Activated CD8-positive, alpha-beta memory T cell treated with anti-CD3 and anti-CD28 coated beads, Interleukin-2, amount 10 ng/mL, durations not matched to agents 7 days and 5 days (primary cell): ENCODE results near the gene SLC35D1. TPM values are rescaled to one million over a fixed set of nuclear protein-coding genes. Genes with fewer than 3 reads are reported as not detected.
"Not testable (repeated sequence)": the region's sequence is repeated elsewhere in the genome, so short reads cannot be mapped to it uniquely, and the experiment has no call there.

Experiments used
- ATAC-seq: fragments of 150-1000 bp; cut with Tn5 transposase; one replicate; pipeline ENCODE4 v1.10.0; 2021; ENCODE audit warnings: moderate library complexity
- CTCF ChIA-PET: fragments of 350-600 bp; sonication (Branson Sonifier 250); formaldehyde crosslinking; loops from one replicate; lab custom pipeline; 2021; ENCODE audit warnings: antibody characterized with exemption; lab: Charles Lee
- DNase-seq: peaks from one replicate; pipeline ENCODE4 v3.0.0-alpha.2; 2020
- H3K27ac Mint-ChIP-seq: one replicate; pipeline ENCODE4 v1.8.0; 2021; ENCODE audit warnings: mild to moderate bottlenecking, mixed read lengths
- H3K27me3 Mint-ChIP-seq: one replicate; pipeline ENCODE4 v1.8.0; 2021; ENCODE audit warnings: mixed read lengths
- H3K36me3 Mint-ChIP-seq: one replicate; pipeline ENCODE4 v1.8.0; 2021; ENCODE audit warnings: mild to moderate bottlenecking, mixed read lengths
- H3K4me1 Mint-ChIP-seq: one replicate; pipeline ENCODE4 v1.8.0; 2021; ENCODE audit warnings: mixed read lengths
- H3K4me3 Mint-ChIP-seq: one replicate; pipeline ENCODE4 v1.8.0; 2021; ENCODE audit warnings: mild to moderate bottlenecking, moderate library complexity, mixed read lengths
- H3K9me3 Mint-ChIP-seq: one replicate; pipeline ENCODE4 v1.8.0; 2022; ENCODE audit warnings: low read depth, mixed read lengths
- total RNA-seq, 2 experiments: library from RNA; stranded (reverse); gene quantifications; one replicate each; pipeline ENCODE4 v1.2.3, GENCODE V29; 2021

The SLC35D1 gene
- total RNA-seq, 2 experiments from 2014 or later, result 9.1 to 15.2 TPM

DNA sequence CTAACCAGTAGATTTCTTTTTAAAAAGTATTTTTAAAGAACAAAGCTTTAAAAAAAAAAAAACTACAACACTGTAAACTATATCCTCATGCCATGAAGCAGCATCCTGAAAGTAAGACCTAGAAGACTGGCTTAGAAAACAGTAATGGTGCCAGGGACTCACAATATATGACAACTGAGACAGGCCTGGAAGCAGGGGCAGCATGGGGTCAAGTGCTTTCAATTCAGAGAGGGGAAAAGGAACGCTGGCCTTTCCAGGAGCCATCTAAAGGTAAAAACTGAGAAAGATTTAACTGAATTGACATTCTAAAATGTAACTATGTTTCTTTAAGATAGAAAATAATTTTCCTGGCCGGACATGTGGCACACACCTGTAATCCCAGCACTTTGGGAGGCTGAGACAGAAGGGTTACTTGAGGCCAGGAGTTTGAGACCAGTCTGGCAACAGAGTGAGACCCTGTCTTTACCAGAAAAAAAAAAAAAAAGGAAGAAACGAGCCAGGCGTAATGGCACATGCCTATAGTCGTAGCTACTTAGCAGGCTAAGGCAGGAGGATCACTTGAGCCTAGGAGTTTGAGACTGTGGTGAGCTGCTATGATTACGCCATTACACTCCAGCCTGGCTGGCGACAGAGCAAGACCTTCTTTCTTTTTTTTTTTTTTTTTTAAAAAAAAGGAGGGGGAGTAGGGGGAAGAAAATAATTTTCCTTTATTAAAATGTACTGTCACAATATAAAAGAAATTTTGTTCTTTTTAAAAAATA, 54.1 kb downstream of the SLC35D1 start:
- H3K27me3 Mint-ChIP-seq, result no peaks in the 10 kb centered on the region
- H3K36me3 Mint-ChIP-seq, result peaks cover 23% of the 10 kb centered on the region
- H3K27ac Mint-ChIP-seq, result no peak overlapping the region

DNA sequence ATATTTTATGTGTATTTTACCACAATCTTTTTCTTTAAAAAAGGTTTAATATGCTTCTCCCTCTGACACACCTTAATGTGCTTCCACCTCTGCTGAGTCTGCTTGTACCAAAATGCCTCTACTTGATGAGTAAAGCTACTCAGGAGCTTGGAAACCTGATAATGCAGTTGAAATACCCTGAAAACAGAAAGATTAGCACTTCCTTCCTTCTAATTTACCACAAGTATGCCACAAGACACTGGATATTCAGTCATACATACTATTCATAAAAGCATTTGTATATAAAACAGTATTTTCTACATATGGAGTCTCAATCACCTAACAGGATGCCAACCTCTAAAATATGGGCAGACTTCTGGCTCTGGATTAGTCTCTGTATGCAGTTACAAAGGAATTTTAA, 55.0 kb downstream of the SLC35D1 start:
- CTCF ChIA-PET, result interaction anchor here (1.4 to 2.3 kb wide), 2 partner anchors 150 to 214 kb away, joined by 8 read pairs; no protein-coding TSS in a partner anchor
- Mint-ChIP-seq H3K27ac (no peak overlapping the region), H3K4me3 (no peak overlapping the region), H3K27me3 (no peaks in the 10 kb centered on the region), H3K9me3 (no peaks in the 10 kb centered on the region), H3K36me3 (peaks cover 20% of the 10 kb centered on the region), H3K4me1 (peaks cover 14% of the 10 kb centered on the region)
- DNase-seq (no peak), ATAC-seq (no peak)

More for the DNA sequence above, 54.1 kb downstream of the SLC35D1 start:
- ATAC-seq (no peak), DNase-seq (no peak)
- Mint-ChIP-seq H3K4me1 (peaks cover 14% of the 10 kb centered on the region), H3K4me3 (no peak overlapping the region), H3K9me3 (no peaks in the 10 kb centered on the region)
- CTCF ChIA-PET, result interaction anchor here (0.7 to 2.3 kb wide), 4 partner anchors 149 to 332 kb away, joined by 4 to 8 read pairs (median 7); no protein-coding TSS in a partner anchor

DNA sequence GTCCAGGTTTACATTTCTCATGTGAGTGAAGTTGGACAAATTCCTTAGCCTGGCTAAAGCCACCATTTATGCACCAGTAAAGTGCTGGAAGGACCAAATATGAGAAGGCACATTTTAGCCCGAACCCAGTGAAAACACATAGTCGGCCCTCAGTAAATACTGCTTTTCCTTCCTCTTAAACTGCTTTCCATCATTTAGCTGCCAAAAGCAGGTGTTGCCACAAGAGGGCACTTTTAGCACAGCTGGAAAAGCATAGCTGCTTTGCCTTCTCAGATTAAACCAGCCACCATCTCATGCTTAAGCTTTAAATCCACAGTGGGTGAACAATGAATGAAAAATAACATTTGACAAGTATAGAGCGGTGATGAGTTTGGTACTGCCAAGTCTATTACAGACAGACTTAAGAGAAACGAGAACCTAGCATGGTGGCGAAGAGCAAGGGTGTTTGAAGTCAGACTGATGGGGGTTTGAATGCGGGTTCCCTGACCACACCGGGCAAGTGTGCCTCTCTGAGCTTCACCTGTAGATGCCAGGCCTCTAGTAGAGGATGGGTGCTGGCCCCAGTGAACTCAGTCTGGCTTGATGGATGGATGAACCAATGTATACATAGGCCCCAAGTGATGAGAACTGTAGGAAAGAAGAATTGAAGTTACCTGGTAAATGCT, 57.8 kb downstream of the SLC35D1 start:
- Mint-ChIP-seq H3K9me3 (no peaks in the 10 kb centered on the region), H3K36me3 (peaks cover 11% of the 10 kb centered on the region), H3K27me3 (no peaks in the 10 kb centered on the region), H3K27ac (no peak overlapping the region), H3K4me1 (peaks cover 14% of the 10 kb centered on the region), H3K4me3 (no peak overlapping the region)
- DNase-seq (peak; percentile 76), ATAC-seq (peak; percentile 71)
- CTCF ChIA-PET, result interaction anchor here (0.6 to 5.6 kb wide), 19 partner anchors 8 to 765 kb away, joined by 3 to 56 read pairs (median 5); partner anchors contain the start of gene SLC35D1

DNA sequence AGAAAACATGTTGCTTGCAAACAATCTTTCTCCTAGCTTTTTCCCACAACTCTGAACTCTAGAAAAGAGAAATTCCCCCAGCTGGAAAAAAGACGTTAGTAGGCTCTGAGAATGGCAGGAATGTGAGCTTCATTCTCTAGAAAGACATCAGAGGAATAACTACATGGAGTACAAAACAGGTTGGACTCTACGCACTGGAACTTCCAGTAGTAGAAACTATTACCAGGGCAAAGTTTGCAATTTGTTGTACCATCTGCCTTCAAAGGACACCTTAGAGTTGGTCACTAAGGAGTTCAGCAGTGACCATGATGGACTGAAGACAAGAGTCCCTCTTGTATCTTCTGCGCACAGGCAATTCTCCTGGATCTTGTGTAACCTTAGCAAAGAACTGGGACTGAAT, 60.9 kb downstream of the SLC35D1 start:
- Mint-ChIP-seq H3K27ac (no peak overlapping the region), H3K9me3 (no peaks in the 10 kb centered on the region), H3K27me3 (no peaks in the 10 kb centered on the region), H3K4me3 (no peak overlapping the region), H3K36me3 (peaks cover 20% of the 10 kb centered on the region), H3K4me1 (peaks cover 6% of the 10 kb centered on the region)
- DNase-seq (no peak), ATAC-seq (no peak)
- CTCF ChIA-PET, result interaction anchor here (0.7 to 5.6 kb wide), 4 partner anchors 61 to 221 kb away, joined by 3 to 46 read pairs (median 4); partner anchors contain the start of gene SLC35D1

DNA sequence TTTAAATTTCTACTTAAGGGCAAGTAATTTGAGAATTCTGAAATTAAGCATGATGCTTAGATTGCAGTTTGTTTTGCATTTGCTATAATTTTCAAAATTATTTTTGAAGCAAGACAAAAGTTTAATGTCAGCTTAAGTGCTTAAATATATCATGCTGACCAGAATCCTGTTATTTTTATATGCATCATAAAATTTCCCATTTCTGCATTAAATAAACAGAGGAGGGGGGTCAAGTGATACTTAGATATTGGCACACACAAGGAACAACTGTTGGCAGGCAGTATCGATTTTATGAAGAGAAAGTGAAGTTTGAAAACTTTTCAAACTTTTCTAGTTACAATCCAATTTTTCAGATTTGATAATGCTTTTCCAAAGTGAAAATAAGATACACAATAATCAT, 68.1 kb downstream of the SLC35D1 start:
- Mint-ChIP-seq H3K4me1 (peaks cover 21% of the 10 kb centered on the region), H3K4me3 (no peak overlapping the region), H3K36me3 (peaks cover 61% of the 10 kb centered on the region), H3K9me3 (no peaks in the 10 kb centered on the region), H3K27me3 (no peaks in the 10 kb centered on the region), H3K27ac (no peak overlapping the region)
- CTCF ChIA-PET, result interaction anchor here (1.6 kb wide), 1 partner anchor 10 kb away, joined by 6 read pairs; no protein-coding TSS in a partner anchor
- no peak for ATAC-seq
- DNase-seq, result no peak

DNA sequence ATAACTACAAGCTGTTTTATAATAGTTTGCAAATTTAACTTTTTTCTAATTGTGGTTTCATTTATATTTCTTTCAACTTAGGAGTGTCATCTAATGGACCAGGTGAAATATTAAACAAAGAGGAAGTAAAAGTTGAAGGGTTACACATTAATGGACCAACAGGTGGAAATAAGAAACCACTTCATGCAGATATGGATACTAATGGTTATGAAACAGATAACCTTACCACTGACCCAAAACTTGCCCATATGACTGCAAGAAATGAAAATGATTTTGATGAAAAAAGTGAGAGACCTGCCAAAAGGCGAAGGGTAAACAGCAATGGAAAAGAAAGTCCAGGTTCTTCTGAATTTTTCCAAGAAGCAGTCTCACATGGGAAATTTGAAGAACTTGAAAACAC, 69.5 kb downstream of the SLC35D1 start:
- Mint-ChIP-seq H3K36me3 (peaks cover 58% of the 10 kb centered on the region), H3K27ac (no peak overlapping the region), H3K27me3 (no peaks in the 10 kb centered on the region), H3K9me3 (no peaks in the 10 kb centered on the region), H3K4me3 (no peak overlapping the region), H3K4me1 (peaks cover 25% of the 10 kb centered on the region)
- no peak for DNase-seq
- no peak for ATAC-seq
- CTCF ChIA-PET, result interaction anchor here (1.1 kb wide), 1 partner anchor 227 kb away, joined by 3 read pairs; no protein-coding TSS in a partner anchor

DNA sequence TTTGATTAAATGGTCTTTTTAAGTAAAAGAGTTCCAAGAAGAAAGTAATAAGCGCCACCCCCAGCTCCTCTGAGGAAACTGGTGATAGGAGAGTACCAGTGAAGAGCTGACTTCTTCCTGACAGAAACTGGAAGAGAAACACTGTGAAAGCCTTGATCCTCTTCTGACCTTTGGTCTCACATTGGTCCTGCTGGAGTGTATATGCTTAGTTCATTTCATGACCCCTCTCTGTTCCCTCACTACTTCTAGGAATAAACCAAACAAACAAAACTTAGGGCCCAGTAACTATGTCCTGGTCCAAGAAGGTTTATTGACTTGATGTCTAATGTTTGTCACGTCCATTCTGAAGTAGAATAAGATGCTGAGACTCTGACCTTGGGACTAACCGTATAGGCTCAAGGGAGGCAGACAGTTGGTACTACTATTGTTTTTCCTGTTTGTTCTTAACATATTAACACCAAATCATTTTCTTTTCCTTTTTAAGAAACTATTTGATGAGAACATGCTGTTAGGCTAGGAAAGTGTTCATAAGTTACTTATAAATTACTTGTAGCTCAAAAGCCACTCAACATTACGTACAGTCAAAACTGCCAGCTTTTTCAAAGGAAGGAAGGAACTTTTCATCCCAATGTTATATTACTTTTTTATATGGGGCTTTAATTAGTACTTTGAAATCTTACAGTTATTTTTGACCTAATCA, 71.2 kb downstream of the SLC35D1 start:
- Mint-ChIP-seq H3K4me1 (peaks cover 25% of the 10 kb centered on the region), H3K4me3 (no peak overlapping the region), H3K27ac (peak overlapping the region; percentile 40), H3K9me3 (no peaks in the 10 kb centered on the region), H3K36me3 (peaks cover 52% of the 10 kb centered on the region), H3K27me3 (no peaks in the 10 kb centered on the region)
- no peak for DNase-seq
- CTCF ChIA-PET, result no interaction called here
- no peak for ATAC-seq

DNA sequence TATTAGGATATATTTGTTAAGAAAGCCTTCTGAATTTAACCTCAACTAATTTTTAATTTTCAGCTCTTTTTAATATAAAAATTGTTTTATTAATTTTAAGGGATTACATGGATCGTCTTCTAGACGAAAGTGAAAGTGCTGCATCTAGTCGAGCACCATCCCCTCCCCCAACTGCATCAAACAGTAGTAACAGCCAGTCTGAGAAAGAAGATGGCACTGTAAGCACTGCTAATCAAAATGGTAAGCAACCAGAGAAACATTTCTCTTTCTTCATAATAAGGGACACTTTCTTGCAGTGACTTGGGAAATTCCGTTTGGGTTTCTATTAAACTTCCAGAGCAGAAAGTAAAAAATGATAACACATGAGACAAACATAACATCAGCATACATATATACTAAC, 72.3 kb downstream of the SLC35D1 start:
- peak; percentile 71 for DNase-seq
- CTCF ChIA-PET, result interaction anchor here (0.7 to 1.5 kb wide), 4 partner anchors 9 to 519 kb away, joined by 3 to 6 read pairs (median 6); no protein-coding TSS in a partner anchor
- peak; percentile 89 for ATAC-seq
- Mint-ChIP-seq H3K4me3 (peak overlapping the region; percentile 54), H3K27ac (peak overlapping the region; percentile 81), H3K27me3 (no peaks in the 10 kb centered on the region), H3K4me1 (peaks cover 25% of the 10 kb centered on the region), H3K9me3 (no peaks in the 10 kb centered on the region), H3K36me3 (peaks cover 50% of the 10 kb centered on the region)

DNA sequence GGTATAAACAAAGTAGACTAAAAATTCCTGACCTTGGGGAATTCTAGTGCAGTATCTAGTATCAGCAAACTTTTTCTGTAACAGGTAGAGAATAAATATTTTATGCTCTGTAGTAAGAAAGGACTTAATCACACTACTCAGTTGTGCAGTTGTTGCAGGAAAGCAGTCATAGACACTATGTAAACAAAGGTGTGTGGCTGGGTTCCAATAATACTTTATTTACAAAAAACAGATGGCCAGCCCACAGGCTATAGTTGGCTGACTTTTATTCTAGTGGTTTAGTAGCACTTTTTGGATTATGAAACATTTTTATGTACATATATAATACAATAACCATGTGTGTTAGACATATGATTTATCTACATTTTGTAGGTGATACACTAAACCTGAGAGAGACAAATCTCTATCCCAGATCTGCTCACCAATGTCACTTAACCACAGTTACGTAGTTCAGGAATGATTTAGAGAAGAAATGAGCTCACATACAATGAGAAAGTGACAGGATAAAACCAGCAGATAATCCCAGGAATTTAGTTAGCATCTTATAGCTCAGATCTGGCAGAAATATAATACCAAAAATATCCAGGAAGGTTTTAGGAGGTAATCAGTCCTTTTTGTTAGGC, 73.1 kb downstream of the SLC35D1 start:
- H3K27me3 Mint-ChIP-seq, result no peaks in the 10 kb centered on the region
- no peak for DNase-seq
- H3K4me1 Mint-ChIP-seq, result peaks cover 25% of the 10 kb centered on the region
- peaks cover 46% of the 10 kb centered on the region for H3K36me3 Mint-ChIP-seq
- ATAC-seq, result no peak
- CTCF ChIA-PET, result interaction anchor here (0.7 to 1.5 kb wide), 5 partner anchors 8 to 520 kb away, joined by 3 to 6 read pairs (median 5); no protein-coding TSS in a partner anchor
- peak overlapping the region; percentile 70 for H3K27ac Mint-ChIP-seq
- peak overlapping the region; percentile 54 for H3K4me3 Mint-ChIP-seq
- no peaks in the 10 kb centered on the region for H3K9me3 Mint-ChIP-seq

DNA sequence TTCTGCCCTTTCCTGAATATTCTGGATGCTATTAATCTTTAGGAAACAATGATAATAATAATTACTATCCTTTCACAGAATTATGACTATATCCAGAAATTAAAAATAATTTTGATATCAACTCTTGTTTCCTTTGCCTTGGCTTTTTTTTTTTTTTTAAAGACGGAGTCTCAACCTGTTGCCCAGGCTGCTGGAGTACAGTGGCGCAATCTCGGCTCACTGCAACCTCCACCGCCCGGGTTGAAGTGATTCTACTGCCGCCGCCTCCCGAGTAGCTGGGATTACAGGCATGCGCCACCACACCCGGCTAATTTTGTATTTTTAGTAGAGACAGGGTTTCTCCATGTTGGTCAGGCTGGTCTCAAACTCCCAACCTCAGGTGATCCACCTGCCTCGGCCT, 74.3 kb downstream of the SLC35D1 start:
- H3K36me3 Mint-ChIP-seq, result peaks cover 48% of the 10 kb centered on the region
- not testable (repeated sequence) for H3K9me3 Mint-ChIP-seq, DNase-seq, H3K27me3 Mint-ChIP-seq, H3K4me3 Mint-ChIP-seq, ATAC-seq, H3K27ac Mint-ChIP-seq
- CTCF ChIA-PET, result interaction anchor here (1.0 to 1.2 kb wide), 2 partner anchors 9 to 170 kb away, joined by 4 read pairs; no protein-coding TSS in a partner anchor
- peaks cover 24% of the 10 kb centered on the region for H3K4me1 Mint-ChIP-seq

DNA sequence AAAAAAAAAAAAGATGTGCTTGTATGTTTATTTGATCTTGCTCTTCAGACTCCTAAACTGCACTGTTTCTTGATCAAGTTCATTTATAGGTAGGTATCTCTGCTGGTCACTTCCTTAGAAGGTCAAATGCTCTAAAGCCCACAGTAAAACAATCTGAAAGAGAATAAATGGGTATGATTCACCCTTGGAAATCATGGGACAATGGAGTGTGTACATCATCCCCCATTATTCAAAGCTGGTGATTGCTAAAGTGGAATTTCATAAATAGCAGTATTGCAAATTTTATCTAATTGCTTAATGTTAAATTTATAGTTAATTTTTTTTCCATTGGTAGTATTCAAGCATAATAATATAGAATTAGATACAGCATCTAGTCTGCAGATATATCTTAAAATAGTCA, 75.7 kb downstream of the SLC35D1 start:
- ATAC-seq (no peak), DNase-seq (no peak)
- H3K9me3 Mint-ChIP-seq, result no peaks in the 10 kb centered on the region
- no peaks in the 10 kb centered on the region for H3K27me3 Mint-ChIP-seq
- no peak overlapping the region for H3K4me3 Mint-ChIP-seq
- peak overlapping the region; percentile 24 for H3K27ac Mint-ChIP-seq
- H3K4me1 Mint-ChIP-seq, result peaks cover 19% of the 10 kb centered on the region
- CTCF ChIA-PET, result interaction anchor here (0.9 to 1.0 kb wide), 2 partner anchors 53 to 236 kb away, joined by 3 read pairs; partner anchors contain the start of genes DNAI4 and MIER1
- H3K36me3 Mint-ChIP-seq, result peaks cover 41% of the 10 kb centered on the region

DNA sequence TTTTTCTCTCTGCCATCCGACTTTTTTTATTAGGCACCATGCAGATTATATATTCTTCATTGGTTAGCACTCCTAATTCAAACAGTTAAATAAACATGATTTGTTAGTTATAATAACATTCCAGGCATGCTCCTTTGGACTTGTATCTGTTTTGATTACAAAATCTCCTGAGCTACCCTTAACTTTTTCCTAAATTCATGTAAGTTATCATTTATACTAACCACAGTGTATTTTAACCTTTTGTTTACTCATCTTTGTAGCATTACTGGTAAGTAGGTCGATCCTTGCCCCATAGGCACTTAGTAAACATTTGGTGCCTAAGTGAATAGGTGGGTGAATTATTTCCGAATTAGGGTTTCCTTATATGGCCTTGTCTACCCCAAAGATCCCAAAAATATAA, 85.4 kb downstream of the SLC35D1 start:
- no peak overlapping the region for H3K4me3 Mint-ChIP-seq
- peaks cover 6% of the 10 kb centered on the region for H3K9me3 Mint-ChIP-seq
- H3K4me1 Mint-ChIP-seq, result peaks cover 21% of the 10 kb centered on the region
- ATAC-seq (no peak), DNase-seq (no peak)
- CTCF ChIA-PET, result no interaction called here
- no peaks in the 10 kb centered on the region for H3K27me3 Mint-ChIP-seq
- no peak overlapping the region for H3K27ac Mint-ChIP-seq
- peaks cover 67% of the 10 kb centered on the region for H3K36me3 Mint-ChIP-seq
